ENCODE results near the gene FBXL22. TPM values are rescaled to one million over a fixed set of nuclear protein-coding genes. Genes with fewer than 3 reads are reported as not detected.

Gene FBXL22
- total RNA-seq, 2 donors from 2014 or later, result 12.5 to 39.6 TPM

- no peaks in the 10 kb centered on the region for H3K9me3 ChIP-seq
- H3K4me3 ChIP-seq, result no peak overlapping the region
- no peaks in the 10 kb centered on the region for H3K36me3 ChIP-seq
- H3K27ac ChIP-seq, result no peak overlapping the region
- peaks cover 7% of the 10 kb centered on the region for H3K4me1 ChIP-seq (replicated peaks)
- DNase-seq (ENCODE audit: low spot score), result no peak
- intact Hi-C loops (cut with DNase I), result no loop called here
- TF ChIP-seq POLR2A (IDR thresholded peaks at IDR 0.05) (no peak), POLR2AphosphoS5 (IDR thresholded peaks at IDR 0.05) (no peak)
- TF ChIP-seq, protein P1, sequence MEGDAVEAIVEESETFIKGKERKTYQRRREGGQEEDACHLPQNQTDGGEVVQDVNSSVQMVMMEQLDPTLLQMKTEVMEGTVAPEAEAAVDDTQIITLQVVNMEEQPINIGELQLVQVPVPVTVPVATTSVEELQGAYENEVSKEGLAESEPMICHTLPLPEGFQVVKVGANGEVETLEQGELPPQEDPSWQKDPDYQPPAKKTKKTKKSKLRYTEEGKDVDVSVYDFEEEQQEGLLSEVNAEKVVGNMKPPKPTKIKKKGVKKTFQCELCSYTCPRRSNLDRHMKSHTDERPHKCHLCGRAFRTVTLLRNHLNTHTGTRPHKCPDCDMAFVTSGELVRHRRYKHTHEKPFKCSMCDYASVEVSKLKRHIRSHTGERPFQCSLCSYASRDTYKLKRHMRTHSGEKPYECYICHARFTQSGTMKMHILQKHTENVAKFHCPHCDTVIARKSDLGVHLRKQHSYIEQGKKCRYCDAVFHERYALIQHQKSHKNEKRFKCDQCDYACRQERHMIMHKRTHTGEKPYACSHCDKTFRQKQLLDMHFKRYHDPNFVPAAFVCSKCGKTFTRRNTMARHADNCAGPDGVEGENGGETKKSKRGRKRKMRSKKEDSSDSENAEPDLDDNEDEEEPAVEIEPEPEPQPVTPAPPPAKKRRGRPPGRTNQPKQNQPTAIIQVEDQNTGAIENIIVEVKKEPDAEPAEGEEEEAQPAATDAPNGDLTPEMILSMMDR (IDR thresholded peaks at IDR 0.05), result no peak
- H3K27me3 ChIP-seq (replicated peaks; ENCODE audit: insufficient read depth), result no peaks in the 10 kb centered on the region
These were observed 41.7 kb upstream of the FBXL22 start for GRCh38 chr15:63555507-63555906.

GRCh38 chr15:63556246-63556645 is 40.9 kb upstream of the FBXL22 start:
- no peak overlapping the region for H3K4me3 ChIP-seq
- DNase-seq (ENCODE audit: low spot score), result no peak
- H3K27me3 ChIP-seq (replicated peaks; ENCODE audit: insufficient read depth), result no peaks in the 10 kb centered on the region
- H3K4me1 ChIP-seq (replicated peaks), result peaks cover 7% of the 10 kb centered on the region
- intact Hi-C loops (cut with DNase I), result no loop called here
- H3K9me3 ChIP-seq, result no peaks in the 10 kb centered on the region
- TF ChIP-seq, protein P1 (IDR thresholded peaks at IDR 0.05), result no peak
- no peak for TF ChIP-seq POLR2AphosphoS5 (IDR thresholded peaks at IDR 0.05)
- TF ChIP-seq POLR2A (IDR thresholded peaks at IDR 0.05), result no peak
- WGBS, result 71% methylated on average over 6 of the region's 6 CpGs
- no peak overlapping the region for H3K27ac ChIP-seq
- H3K36me3 ChIP-seq, result peaks cover 0 to 4% of the 10 kb centered on the region in 2 donors

GRCh38 chr15:63556736-63557135 is 40.5 kb upstream of the FBXL22 start:
- H3K9me3 ChIP-seq, result no peaks in the 10 kb centered on the region
- WGBS, result 93% methylated on average over 7 of the region's 7 CpGs
- intact Hi-C loops (cut with DNase I), result no loop called here

DNA sequence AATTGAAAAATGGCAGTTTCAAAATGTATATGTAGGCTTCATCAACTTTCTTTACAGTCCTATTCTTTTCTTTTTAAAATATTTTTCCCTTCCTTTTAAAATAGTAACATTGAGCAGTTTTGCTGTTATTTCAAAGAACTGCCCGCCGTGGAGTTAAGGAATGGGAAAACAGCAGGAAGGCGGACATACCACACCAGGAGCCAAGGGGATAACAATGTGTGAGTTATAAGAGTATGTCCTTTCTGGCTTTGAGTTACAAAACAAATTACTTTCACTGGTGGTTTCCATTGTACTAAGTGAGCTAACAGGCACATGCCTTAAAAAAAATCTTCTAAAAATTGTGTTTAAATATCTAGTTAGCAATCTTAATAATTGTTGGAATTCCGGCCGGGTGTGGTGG is 37.4 kb upstream of the FBXL22 start:
- intact Hi-C loops (cut with DNase I), result no loop called here
- TF ChIP-seq POLR2A (IDR thresholded peaks at IDR 0.05) (no peak), POLR2AphosphoS5 (IDR thresholded peaks at IDR 0.05) (no peak)
- TF ChIP-seq, protein P1 (IDR thresholded peaks at IDR 0.05), result no peak
- Histone ChIP-seq H3K4me1 (replicated peaks) (no peaks in the 10 kb centered on the region), H3K9me3 (no peaks in the 10 kb centered on the region), H3K27ac (no peak overlapping the region), H3K27me3 (replicated peaks; ENCODE audit: insufficient read depth) (no peaks in the 10 kb centered on the region), H3K36me3 (peaks cover 0 to 6% of the 10 kb centered on the region in 2 donors), H3K4me3 (no peak overlapping the region)
- 94% methylated on average over 5 of the region's 5 CpGs for WGBS
- DNase-seq (ENCODE audit: low spot score), result no peak

More at GRCh38 chr15:63556736-63557135, 40.5 kb upstream of the FBXL22 start:
- H3K27me3 ChIP-seq (replicated peaks; ENCODE audit: insufficient read depth), result no peaks in the 10 kb centered on the region
- peaks cover 7% of the 10 kb centered on the region for H3K4me1 ChIP-seq (replicated peaks)
- H3K4me3 ChIP-seq, result no peak overlapping the region
- TF ChIP-seq, protein P1 (IDR thresholded peaks at IDR 0.05), result no peak
- no peak for TF ChIP-seq POLR2AphosphoS5 (IDR thresholded peaks at IDR 0.05)
- TF ChIP-seq POLR2A (IDR thresholded peaks at IDR 0.05), result no peak
- H3K27ac ChIP-seq, result no peak overlapping the region
- no peak for DNase-seq (ENCODE audit: low spot score)
- H3K36me3 ChIP-seq, result peaks cover 0 to 6% of the 10 kb centered on the region in 2 donors

GRCh38 chr15:63560741-63561448 is 36.3 kb upstream of the FBXL22 start:
- TF ChIP-seq, protein P1 (IDR thresholded peaks at IDR 0.05), result no peak
- no peak for TF ChIP-seq POLR2AphosphoS5 (IDR thresholded peaks at IDR 0.05)

More at GRCh38 chr15:63560741-63561448, 36.3 kb upstream of the FBXL22 start:
- H3K4me3 ChIP-seq, result no peak overlapping the region
- DNase-seq (ENCODE audit: low spot score), result no peak
- no peaks in the 10 kb centered on the region for H3K27me3 ChIP-seq (replicated peaks; ENCODE audit: insufficient read depth)
- intact Hi-C loops (cut with DNase I), result no loop called here
- 87% methylated on average over 6 of the region's 6 CpGs for WGBS
- no peak overlapping the region for H3K27ac ChIP-seq
- peaks cover 0 to 6% of the 10 kb centered on the region in 2 donors for H3K36me3 ChIP-seq
- no peaks in the 10 kb centered on the region for H3K4me1 ChIP-seq (replicated peaks)
- H3K9me3 ChIP-seq, result no peaks in the 10 kb centered on the region

All from prostate gland (tissue), 2 donors.